HL-60 (cell line): ENCODE data around the gene ARHGEF7.

Experiments
- DNase-seq, 2 experiments: peaks; one replicate each; pipeline ENCODE4 v3.0.0-alpha.2; 2010 to 2020; ENCODE audit warnings: low read depth in 1 of 2, low spot score in 1 of 2
- H3K27ac ChIP-seq: fragments of 250-450 bp; sonication (Bioruptor Pico); replicated peaks from 2 replicates; pipeline ENCODE4 v1.5.1; 2020; ENCODE audit warnings: mild to moderate bottlenecking, moderate library complexity
- H3K27me3 ChIP-seq: fragments of 250-450 bp; sonication (Bioruptor Pico); 2 replicates; pipeline ENCODE4 v1.5.1; 2021; ENCODE audit warnings: mild to moderate bottlenecking, moderate library complexity; ENCODE audit not compliant: insufficient read depth, poor library complexity, severe bottlenecking
- H3K4me3 ChIP-seq: replicated peaks from 2 replicates; pipeline ENCODE4 v1.5.1; 2011; ENCODE audit warnings: mild to moderate bottlenecking, control low read depth, low read length; ENCODE audit not compliant: insufficient read depth
- GABPA ChIP-seq: IDR thresholded peaks from 2 replicates; pipeline ENCODE4 v1.6.1; 2012; ENCODE audit warnings: low read depth
- POLR2AphosphoS5 ChIP-seq: IDR thresholded peaks from 2 replicates; pipeline ENCODE4 v1.6.1; 2012; ENCODE audit warnings: low read depth
- REST ChIP-seq: IDR thresholded peaks from 2 replicates; pipeline ENCODE4 v1.6.1; 2012; ENCODE audit warnings: low read depth; ENCODE audit not compliant: insufficient replicate concordance
- SPI1 ChIP-seq: IDR thresholded peaks from 2 replicates; pipeline ENCODE4 v1.6.1; 2012; ENCODE audit warnings: low read depth, mild to moderate bottlenecking, borderline replicate concordance
- TF ChIP-seq, protein P1 (sequence below): IDR thresholded peaks from one replicate; pipeline ENCODE4 v1.5.1; 2011; ENCODE audit warnings: low read length, control low read depth, inconsistent platforms; ENCODE audit not compliant: insufficient read depth

Gene ARHGEF7

DNA sequence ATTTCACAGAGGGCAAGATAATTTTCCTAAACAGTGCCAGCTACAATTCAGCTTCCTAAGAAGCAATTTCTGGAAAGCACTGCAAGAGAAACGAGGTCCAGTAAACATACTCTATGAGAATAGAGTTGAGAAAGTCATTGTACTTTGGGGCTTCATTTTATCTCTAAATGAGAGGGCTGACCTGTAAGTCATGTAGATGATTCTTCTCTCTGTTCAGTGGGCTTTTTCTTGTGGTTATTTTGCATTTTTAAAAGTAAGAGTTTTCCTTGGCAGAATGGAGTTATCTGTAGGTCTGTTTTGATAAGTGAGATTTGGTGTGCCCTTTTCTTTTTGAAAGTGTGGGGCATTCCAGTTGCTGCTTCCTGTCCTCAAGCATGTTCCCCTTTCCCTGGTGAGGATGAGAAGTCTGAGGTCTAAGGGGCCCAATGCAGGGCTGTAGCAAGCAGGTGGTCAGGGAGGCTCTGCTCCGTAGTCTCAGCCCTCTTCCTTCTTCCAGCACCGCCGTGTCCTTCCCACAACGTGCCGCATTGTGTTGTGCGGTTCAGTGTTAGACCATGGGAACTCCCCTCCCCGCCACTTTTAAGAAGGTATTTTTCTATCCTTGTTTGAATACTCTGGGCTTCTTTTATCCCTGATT lies 86.3 kb downstream of the ARHGEF7 start:
- TF ChIP-seq, protein P1, sequence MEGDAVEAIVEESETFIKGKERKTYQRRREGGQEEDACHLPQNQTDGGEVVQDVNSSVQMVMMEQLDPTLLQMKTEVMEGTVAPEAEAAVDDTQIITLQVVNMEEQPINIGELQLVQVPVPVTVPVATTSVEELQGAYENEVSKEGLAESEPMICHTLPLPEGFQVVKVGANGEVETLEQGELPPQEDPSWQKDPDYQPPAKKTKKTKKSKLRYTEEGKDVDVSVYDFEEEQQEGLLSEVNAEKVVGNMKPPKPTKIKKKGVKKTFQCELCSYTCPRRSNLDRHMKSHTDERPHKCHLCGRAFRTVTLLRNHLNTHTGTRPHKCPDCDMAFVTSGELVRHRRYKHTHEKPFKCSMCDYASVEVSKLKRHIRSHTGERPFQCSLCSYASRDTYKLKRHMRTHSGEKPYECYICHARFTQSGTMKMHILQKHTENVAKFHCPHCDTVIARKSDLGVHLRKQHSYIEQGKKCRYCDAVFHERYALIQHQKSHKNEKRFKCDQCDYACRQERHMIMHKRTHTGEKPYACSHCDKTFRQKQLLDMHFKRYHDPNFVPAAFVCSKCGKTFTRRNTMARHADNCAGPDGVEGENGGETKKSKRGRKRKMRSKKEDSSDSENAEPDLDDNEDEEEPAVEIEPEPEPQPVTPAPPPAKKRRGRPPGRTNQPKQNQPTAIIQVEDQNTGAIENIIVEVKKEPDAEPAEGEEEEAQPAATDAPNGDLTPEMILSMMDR, result no peak
- TF ChIP-seq SPI1 (peak; percentile 49; the same call in 1 of the 2 replicates), POLR2AphosphoS5 (peak; percentile 49)
- Histone ChIP-seq H3K27me3 (no peaks in the 10 kb centered on the region), H3K4me3 (no peak overlapping the region), H3K27ac (peak overlapping the region; percentile 58)
- peak; percentile 57 to 87 for DNase-seq

- H3K4me3 ChIP-seq, result no peak overlapping the region
- peak overlapping the region; percentile 58 for H3K27ac ChIP-seq
- DNase-seq, result no peak
- TF ChIP-seq, protein P1, result no peak
- TF ChIP-seq REST (no peak), SPI1 (no peak), POLR2AphosphoS5 (no peak), GABPA (no peak)
- H3K27me3 ChIP-seq, result no peaks in the 10 kb centered on the region
Measured at GRCh38 chr13:111202156-111202621, 87.1 kb downstream of the ARHGEF7 start.

- no peak for TF ChIP-seq REST
- TF ChIP-seq, protein P1, result no peak
- TF ChIP-seq GABPA, result no peak
- no peak for TF ChIP-seq SPI1
- no peak for TF ChIP-seq POLR2AphosphoS5
- peak in 1 of 2 experiments; percentile 13 for DNase-seq
- Histone ChIP-seq H3K27me3 (no peaks in the 10 kb centered on the region), H3K27ac (no peak overlapping the region), H3K4me3 (no peak overlapping the region)
Measured at GRCh38 chr13:111202745-111203144, 87.6 kb downstream of the ARHGEF7 start.
